GM18508 (cell line): ENCODE data around the gene TAS1R1.

Source experiments
- ATAC-seq: cut with Tn5 transposase; IDR thresholded peaks from one replicate; pipeline ENCODE4 v1.9.1; 2021; ENCODE audit warnings: moderate number of reproducible peaks; ENCODE audit not compliant: insufficient read depth, unreplicated experiment

The TAS1R1 gene

GRCh38 chr1:6601923-6602668 lies 47.0 kb downstream of the TAS1R1 start:
- no peak for ATAC-seq

GRCh38 chr1:6602669-6603237 lies 47.6 kb downstream of the TAS1R1 start, which contains the start of gene KLHL21:
TSS of gene KLHL21 (minus strand) at chr1:6602869. CDS start at chr1:6602817, 52 bp downstream.
- no peak for ATAC-seq

GRCh38 chr1:6603238-6603914 lies 48.3 kb downstream of the TAS1R1 start:
- ATAC-seq: no peak

GRCh38 chr1:6603915-6604558 lies 48.9 kb downstream of the TAS1R1 start:
- no peak for ATAC-seq

GRCh38 chr1:6612641-6613360 lies 57.7 kb downstream of the TAS1R1 start:
- ATAC-seq: peak; percentile 8

- ATAC-seq: peak; percentile 61
Observed at GRCh38 chr1:6613361-6614018, 58.4 kb downstream of the TAS1R1 start, which contains the start of gene PHF13. TSS of gene PHF13 (plus strand) at chr1:6613731. CDS start at chr1:6614067, 336 bp downstream.

GRCh38 chr1:6614019-6614928 lies 59.2 kb downstream of the TAS1R1 start:
- ATAC-seq: no peak

GRCh38 chr1:6614929-6615785 lies 60.0 kb downstream of the TAS1R1 start:
- ATAC-seq: no peak

- ATAC-seq: no peak
Observed at GRCh38 chr1:6619045-6619444, 63.9 kb downstream of the TAS1R1 start.

- no peak for ATAC-seq
Observed at GRCh38 chr1:6621429-6622391, 66.6 kb downstream of the TAS1R1 start.

- no peak for ATAC-seq
Observed at GRCh38 chr1:6622396-6623152, 67.5 kb downstream of the TAS1R1 start.

- ATAC-seq: no peak
Observed at GRCh38 chr1:6623269-6623965, 68.3 kb downstream of the TAS1R1 start.

GRCh38 chr1:6624710-6625583 lies 69.8 kb downstream of the TAS1R1 start, which contains the start of gene THAP3:
TSS of gene THAP3 (plus strand) at chr1:6624868. CDS start at chr1:6625219, 351 bp downstream.
- no peak for ATAC-seq

GRCh38 chr1:6625584-6626149 lies 70.6 kb downstream of the TAS1R1 start:
- ATAC-seq: no peak
